ENCODE data around the gene ANKDD1A.

- TF ChIP-seq REST (IDR thresholded peaks at IDR 0.05; ENCODE audit: unreplicated experiment) (no peak), CTCF (conservative IDR thresholded peaks at IDR 0.05; ENCODE audit: low read depth in 2 of 2) (no peak), EZH2phosphoT487 (IDR thresholded peaks at IDR 0.05; ENCODE audit: unreplicated experiment) (no peak), CREB1 (CRISPR knock-in tag; IDR thresholded peaks at IDR 0.05; ENCODE audit: low read depth) (no peak)
Observed at GRCh38 chr15:64931381-64931780, 19.7 kb downstream of the ANKDD1A start.

Measured in GM23338 (cell line).